NCI-H2196 treated with DMSO at 0.1 percent for 48 hours (cell line): Measurements from ENCODE around the gene ZNF579.

Source experiments
- DNase-seq: peaks from one replicate; lab custom pipeline; 2025; ENCODE audit not compliant: unreplicated experiment; lab: John Stamatoyannopoulos, UW

The ZNF579 gene

DNA sequence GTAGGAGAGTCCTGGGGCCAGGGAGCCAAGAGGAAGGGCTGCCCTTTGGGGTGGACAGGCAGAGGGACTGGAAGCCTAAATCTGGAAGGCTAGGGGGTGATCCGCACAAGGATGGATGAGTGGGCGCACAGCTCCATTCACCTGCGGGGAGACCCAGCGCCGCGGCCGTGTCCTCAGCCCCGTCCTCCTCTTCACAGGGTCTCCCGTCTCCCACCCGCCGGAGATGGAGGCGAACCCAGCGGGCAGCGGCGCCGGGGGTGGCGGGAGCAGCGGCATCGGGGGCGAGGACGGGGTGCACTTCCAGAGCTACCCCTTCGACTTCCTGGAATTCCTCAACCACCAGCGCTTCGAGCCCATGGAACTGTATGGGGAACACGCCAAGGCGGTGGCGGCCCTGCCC, 32.7 kb upstream of the ZNF579 start:
- DNase-seq: no peak

DNA sequence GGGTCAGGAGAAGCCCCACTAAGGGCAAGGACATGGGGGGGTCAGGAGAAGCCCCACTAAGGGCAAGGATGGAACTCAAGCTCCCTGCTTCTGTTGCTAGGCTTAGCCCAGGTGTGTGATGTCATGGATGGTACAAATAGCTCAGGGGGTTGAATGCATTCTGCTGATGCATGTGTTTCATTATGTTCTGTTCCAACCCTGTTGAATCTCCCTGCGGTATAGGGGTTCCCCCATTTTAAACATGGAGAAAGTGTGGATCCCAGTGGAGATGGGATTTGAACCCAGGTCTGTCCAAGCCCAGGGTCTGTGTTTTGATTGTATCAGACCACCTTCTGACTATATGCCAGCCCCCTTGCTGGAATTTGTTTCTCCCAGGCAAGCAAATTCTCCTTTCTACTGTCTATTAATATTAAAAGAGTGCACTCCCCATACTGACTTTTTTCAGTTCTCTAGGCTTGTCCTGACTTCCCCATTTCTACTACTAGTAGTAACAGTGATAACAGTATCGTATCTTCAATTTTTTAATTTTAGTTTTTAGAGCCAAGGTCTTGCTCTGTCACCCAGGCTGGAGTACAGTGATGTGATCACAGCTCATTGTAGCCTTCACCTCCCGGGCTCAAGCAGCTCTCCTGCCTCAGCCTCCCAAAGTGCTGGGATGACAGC, 31.5 kb upstream of the ZNF579 start:
- DNase-seq: no peak

DNA sequence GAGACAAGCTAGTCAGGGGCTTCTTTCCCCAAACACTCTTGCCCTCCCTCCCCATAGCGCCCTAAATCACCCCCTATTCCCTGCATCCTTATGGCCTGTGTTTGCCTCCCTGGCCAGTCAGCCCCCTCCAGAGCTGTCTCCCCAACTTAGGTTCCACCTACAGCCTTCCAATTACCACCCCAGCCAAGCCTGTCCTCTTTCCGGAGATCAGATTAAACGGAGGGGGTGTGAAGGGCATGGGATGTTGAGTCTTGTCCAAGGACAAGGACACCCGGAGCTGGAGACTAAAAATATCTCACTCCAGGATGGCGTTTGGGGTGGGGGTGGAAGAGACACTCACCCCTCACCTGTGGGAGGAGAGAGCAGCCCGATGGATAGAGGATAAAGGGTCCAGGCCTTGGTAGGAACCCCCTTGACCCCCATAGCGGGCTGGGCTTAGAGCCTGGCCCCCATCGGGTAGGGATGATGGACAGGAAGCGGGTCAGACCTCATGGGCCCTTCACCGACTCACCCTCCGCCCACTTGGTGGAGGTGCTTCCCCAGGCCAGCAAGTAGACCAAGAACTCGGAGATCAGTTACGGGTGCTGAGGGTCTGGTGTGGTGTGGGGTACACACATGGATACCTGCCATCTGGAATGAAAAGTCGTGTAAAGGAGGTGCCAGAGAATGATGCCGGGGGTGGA, 30.8 kb upstream of the ZNF579 start:
- DNase-seq: no peak

DNA sequence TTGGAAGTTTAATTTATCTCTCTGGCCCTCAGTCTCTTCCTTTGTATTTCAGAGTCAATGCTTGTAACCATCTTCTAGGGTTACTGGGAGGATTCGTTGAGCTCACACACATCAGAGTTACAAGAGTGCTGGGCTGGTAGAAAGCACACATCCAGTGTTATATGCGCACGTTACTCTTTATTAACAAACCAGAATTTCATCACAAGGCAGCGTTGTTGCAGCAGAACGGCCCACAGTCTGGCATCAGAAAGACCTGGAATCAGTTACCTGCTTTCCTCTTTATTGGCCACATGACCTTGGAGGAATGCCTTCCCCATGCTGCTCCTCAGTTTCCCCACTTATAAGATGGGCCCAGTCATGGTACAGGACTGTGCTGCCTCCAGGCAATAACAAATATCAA, 28.7 kb upstream of the ZNF579 start:
- no peak for DNase-seq

- no peak for DNase-seq
Measured at GRCh38 chr19:55606817-55607216, 26.2 kb upstream of the ZNF579 start.

DNA sequence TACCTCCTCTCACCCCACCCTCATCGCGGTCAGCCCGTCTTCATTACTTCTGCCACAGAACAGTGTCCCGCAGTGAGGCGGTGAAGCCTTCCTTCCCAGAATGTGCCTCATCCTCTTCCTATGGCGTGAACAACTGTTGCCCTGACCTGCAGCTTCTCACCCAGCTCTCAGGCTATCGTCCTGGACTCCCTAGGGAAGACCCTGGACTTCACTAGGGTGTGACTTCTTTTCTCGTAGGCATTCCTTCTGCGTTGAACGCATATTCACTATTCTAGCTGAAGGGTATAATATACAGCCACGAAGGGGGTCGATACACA, 25.8 kb upstream of the ZNF579 start:
- DNase-seq: no peak

GRCh38 chr19:55605637-55606470, 25.2 kb upstream of the ZNF579 start, which contains the start of gene ZNF865:
TSS of gene ZNF865 (plus strand) at chr19:55605647. CDS start at chr19:55613619, 7,972 bp downstream.
- peak; percentile 78 for DNase-seq

- DNase-seq: peak; percentile 97
Measured at GRCh38 chr19:55605207-55605636, 24.6 kb upstream of the ZNF579 start.

DNA sequence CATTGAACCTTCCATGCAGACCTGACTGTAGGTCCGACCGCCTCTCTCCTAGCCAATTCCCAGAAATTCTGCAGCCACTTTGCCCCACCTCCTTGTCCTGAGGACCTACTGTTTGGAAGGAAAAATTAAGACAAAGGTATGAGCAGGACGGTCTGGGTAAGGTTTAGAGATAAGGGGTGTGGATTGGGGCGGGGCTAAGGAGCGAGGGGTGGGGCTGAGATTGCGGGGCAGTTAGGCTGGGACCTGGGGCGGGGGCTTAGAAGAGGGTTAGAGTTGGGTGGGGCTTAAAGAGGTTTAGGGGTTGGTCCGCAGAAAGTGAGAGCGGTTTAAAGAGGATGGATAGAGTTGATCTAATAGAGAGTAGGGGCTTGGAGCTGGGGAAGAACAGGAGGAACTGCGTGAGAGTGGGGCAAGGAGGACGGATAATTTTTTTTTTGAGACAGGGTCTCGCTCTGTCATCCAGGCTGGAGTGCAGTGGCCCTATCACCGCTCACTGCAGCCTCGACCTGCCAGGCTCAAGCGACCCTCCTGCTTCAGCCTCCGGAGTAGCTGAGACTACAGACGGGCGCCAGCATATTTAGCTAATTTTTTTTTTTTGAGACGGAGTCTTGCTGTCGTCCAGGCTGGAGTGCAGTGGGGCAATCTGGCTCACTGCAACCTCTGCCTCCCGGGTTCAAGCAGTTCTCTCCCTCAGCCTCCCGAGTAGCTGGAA, 23.1 kb upstream of the ZNF579 start:
- no peak for DNase-seq

GRCh38 chr19:55603115-55603514, 22.5 kb upstream of the ZNF579 start:
- no peak for DNase-seq

GRCh38 chr19:55602104-55603001, 21.7 kb upstream of the ZNF579 start:
- DNase-seq: no peak

- no peak for DNase-seq
Measured at GRCh38 chr19:55601084-55601483, 20.4 kb upstream of the ZNF579 start.

DNA sequence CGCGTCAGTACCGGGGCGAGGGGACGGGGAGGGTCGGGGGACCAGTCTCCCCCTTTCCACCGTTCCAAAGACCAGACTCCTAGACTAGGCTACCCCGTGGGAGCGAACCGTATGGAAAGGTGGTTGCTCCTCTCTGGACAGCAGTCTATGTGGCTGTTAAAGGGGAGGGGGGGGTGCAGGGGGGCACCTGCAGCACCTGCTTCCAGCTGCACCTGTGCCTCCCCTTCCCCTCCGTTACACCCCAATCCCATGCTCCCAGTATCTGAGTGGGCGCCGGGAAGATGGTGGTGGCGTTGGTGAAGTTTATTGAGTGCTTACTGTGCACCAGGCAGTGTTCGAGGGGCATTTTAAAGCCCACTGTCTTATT, 20.0 kb upstream of the ZNF579 start:
- no peak for DNase-seq

DNA sequence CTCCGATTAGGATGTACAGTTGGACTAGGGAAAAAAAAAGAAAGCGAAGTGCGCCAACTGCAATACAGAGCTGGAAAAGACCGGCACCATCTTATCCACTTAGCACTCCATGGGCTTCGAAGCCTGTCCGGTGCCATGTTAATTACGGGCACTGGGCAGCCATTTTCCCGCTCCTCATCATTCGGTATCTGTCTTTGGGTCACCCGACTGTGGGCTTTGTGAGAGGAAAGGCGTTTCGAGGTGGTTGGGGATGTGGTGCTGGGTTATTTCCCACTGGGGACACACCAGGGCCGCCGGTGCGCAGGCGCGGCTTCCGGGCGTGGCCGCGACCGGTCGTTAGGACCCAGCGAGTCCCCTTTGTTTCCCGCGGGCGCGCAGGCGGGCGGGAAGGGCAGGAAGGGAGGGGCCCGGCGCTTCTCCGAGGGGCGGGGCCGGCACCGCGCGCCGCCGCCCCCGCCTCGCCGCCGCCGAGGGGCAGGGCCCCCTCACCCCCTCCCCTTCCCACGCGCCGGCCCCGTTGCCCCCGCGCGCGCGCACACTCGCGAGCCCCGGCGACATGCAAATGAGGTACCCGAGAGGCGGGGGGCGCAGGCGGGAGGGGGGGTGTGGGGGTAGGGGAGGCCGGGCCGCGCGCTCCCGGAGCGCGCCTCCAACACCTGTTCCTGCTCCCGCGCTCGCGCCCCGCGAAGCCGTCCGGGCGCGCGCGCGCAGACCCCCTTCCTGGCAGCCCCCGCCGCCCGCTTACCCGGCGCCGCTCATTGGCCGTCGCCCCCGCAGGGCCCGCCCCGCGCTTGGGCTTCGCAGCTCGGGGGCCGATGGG, 19.4 kb upstream of the ZNF579 start, which contains the start of gene ZNF524:
ZNF524 (plus strand) TSS at position 447 of the 820 bp plus-strand sequence. CDS start 1,825 bp downstream, outside the sequence.
- peak; percentile 93 for DNase-seq

DNA sequence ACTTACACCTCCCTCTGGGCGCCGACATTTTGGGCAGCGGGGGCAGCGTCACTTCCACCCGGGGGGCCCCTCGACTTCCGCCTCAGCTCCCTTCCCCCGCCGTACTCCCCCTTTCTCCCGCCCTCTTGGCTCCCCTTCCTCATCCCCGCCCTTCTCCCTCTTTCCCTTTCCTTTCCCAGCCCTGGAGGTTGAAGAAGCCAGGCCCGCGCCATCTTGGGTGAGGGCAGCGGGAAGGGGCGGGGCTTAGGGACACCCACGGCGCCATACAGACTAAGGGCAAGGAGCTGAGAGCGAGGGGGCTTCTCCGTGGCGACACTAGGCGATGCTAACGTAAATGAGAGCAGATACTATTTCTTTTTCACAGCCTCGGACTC, 18.8 kb upstream of the ZNF579 start, which contains the start of gene FIZ1:
FIZ1 (minus strand) TSS at position 50 of the 374 bp plus-strand sequence. CDS start 1,652 bp downstream, outside the sequence.
- peak; percentile 95 for DNase-seq

- peak; percentile 88 for DNase-seq
Measured at GRCh38 chr19:55598719-55599467, 18.2 kb upstream of the ZNF579 start.

- no peak for DNase-seq
Measured at GRCh38 chr19:55598034-55598433, 17.4 kb upstream of the ZNF579 start.

GRCh38 chr19:55597501-55597921, 16.9 kb upstream of the ZNF579 start:
- DNase-seq: no peak
